ENCODE data around the gene FAM241B.

FAM241B gene

DNA sequence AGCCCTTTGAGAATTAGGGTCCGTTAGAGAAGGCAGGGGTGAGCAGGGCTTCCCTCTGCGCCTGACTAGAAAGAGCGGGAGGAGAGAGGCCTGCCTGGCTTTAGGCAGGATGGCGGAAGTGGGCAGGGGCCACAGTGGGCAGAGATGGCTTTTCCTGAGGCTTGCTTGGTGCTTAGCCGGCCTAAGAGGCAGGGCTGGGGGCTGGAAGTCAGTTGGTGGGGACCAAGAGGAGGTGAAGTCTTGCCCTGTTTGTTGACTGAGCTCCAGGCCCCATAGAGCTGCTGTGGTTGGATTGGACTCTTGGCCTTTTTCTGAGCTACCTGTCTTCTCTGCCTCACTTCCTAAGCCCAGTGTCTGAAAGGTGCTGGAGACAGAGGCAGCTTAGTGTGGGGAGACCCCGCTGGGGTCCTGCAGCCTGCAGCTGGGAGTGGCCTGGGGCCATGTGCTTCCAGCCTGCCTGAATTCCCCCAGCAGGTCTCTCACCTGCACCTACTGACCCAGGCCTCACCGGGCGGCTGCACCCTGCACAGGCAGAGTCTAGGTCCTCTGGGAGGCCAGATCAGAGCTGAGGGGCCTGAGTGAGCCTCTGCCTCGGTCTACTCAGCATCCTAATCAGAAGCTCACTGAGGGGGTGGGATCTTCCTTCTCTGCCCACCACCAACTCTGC is 4.8 kb downstream of the FAM241B start:
- DNase-seq, result no peak

DNA sequence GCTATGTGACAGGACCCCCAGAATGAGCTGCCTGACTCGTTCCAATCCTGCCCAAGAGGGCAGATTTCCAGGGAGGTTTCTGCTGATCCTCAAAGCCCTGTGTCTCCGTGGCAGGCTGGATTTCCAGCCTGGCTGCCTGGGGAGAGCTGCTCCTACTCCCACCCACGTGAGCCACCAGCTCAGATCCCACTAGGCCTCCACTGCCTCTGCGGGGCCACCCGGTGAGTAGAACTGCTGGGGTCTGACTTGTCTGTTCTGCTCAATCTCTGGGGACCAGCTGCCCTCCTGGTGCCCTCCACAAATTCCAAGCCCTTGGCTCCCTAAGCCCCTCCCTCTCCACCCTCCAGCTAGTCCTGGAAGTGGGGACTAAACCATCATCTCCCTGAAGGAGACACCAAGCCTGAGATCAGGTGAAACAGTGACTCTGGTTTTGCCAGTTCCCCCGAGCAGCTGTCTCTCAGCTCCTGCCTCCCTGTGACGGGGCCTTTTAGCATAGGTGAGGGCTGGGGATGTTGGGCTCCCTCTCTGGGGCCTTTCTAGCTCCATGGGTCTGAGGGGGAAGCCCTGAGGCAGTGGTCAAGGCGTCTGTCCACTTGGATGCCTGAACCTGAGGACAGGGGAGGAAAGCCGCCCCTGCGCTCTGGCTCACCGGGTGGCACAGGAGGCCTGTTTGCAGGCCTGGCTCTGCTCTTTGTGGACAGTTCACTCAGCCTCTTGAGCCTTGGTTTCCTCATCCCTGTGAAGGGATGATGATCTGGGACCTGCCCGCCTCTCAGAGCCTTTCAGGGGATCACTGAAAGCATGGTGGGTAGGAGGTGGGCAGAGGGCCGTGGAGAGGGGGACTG is 5.6 kb downstream of the FAM241B start:
- DNase-seq, result no peak

DNA sequence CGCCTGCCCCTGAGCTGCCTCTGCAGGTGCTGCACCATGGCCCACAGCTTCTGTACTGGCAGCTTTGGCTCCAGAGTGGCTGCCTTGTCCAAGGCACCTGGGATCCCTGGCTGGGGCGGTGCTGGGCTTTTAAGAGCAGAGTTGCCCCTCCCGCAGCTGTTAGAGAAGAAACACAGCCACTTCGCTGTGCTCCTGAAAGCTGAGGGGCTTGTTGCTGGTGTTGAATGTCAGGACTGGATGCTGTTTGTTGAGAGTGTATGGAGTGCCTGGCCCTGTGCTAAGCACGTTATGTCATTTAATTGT is 6.2 kb downstream of the FAM241B start:
- no peak for DNase-seq

DNA sequence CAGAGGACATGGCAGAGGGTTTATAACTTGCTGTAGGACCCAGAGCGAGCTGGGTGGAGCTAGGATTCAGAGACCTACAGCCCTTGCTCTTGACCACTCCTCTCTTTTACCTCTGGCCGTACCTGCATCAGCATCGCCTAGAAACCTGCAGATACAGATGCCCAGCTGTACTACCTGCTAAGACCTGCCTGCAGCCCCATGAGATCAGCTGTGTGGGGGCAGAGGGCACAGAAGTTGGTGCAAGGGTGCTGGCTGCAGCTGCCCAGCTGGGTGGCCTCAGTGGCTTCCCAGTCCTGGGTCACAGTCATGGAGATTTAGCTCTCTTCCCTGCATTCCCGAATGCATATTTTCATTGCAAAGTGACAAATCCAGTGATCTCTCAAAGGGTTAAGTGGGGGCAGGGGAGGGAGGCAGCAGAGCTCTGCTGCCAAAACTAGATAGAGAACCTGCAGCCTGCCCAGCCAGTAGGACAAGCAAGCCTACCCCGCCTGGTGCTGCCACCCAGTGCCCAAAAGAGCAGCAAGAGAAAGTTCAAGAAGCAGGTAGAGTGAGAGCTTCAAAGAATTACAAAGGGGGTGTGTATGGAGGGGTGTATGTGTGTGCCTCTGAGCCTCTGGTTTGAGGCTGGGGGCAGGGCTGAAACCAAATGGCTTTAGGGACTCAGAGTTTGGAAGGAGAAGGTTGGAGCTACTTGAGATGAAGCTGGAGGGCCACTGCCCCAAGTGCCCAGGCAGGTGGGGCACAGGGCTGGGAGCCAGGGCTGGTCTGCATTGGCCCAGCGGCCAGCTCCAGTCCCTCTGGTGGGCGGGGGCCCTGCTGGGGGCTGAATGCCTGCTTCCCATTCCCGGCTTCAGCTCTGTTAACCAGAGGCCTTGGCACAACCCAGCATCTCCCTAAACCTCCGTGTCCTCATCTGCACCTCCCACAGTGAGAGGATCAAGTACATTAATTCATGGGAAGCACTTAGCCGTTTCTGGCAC is 6.9 kb downstream of the FAM241B start:
- peak; percentile 21 for DNase-seq

DNA sequence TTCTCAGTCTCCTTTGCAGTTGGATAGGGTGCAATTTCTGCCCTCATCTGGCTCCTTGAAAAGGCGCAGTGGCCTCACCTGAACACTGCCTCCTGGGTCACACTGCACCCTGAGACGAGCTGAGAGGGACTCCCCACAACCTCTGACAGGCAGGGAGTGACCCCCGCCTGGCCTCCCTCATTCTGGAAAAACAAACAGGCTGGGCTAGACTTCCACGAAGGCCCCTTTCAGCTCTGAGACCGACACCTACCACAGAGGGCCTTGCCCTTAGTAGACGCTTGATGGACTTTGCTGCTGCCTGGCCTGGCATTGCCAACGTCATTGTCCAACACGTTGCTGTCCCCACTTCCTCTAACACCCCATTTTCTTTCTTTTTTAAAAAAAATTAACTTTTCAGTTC is 8.6 kb downstream of the FAM241B start:
- DNase-seq, result no peak

DNA sequence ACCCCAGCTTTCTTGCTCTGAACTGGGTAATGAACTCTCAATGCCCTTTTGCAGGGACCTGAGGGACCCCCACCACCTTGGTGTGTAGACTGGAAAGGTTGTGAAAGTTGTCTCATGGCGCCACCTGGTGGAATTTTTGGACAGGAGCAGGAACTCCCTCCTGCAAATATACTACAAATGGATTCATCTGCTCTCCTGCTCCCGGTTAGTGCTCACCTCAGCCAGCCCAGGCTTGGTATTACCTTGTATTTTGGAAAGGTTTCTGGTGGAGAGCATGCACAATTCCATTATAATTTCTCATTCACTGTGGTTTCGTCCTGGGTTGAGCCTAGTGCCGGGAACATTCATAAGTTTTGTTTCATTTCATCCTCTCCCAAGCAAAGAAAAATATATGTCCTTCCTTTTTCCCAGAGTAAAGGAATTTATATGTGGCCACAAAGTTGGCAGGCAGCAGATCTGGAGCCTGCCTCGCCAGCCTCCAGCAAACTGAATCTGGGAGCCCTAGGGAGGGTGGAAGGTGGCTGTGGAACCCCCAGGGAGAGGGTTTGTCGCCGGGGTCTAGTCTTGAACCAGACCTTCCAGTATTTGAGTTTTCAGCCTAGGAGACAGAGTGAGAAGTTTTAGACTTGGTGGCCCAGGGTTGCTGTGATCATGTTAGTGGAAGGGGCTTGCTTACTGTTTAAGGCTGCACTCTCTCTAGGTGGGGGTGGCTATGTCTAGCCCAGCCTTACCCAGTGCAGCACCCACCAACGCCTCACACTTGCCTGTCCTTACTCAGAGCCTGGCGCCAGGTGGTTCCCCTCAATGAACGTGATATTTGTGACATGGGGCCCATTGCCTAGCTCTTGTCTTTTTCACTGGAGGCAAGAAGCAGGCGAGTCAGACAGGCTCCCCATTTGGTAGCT is 9.5 kb downstream of the FAM241B start:
- peak; percentile 58 for DNase-seq

DNA sequence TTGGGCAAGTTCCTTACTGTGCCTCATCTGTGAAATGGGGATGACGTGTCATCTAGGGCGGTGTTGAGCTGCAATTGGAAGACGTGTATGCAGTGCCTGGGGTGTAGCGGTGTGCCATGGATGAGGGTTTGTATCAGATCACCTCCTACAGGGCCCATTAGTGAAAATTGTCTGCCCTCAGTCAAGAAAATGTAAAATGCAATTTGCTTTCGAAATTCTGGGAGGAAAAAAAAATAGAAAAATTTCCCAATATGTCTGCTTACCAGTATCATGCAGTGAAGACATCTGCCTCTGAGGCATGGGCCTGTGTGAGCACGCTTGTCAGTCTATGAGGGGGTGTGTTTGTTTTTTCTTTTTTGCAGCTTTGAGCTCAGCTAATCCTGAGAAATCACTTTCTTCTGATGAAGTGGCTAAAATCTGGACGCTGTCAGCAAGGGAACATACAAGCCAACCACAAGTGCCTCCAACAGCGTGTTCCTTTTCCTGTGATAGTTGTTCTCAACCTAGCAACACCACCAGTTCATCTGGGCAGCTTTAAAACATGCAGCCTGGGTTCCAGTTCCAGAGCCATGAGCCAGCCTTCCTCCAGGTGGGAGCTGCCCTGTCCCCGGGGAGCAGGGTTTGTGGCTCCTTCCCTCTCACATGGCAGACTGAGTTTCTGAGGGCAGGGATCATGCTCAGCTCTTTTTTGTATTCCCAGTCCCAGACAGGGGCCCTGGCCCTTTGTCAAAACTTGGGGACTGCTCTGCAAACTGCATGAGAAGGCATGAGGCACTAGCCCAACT is 10.3 kb downstream of the FAM241B start:
- no peak for DNase-seq

DNA sequence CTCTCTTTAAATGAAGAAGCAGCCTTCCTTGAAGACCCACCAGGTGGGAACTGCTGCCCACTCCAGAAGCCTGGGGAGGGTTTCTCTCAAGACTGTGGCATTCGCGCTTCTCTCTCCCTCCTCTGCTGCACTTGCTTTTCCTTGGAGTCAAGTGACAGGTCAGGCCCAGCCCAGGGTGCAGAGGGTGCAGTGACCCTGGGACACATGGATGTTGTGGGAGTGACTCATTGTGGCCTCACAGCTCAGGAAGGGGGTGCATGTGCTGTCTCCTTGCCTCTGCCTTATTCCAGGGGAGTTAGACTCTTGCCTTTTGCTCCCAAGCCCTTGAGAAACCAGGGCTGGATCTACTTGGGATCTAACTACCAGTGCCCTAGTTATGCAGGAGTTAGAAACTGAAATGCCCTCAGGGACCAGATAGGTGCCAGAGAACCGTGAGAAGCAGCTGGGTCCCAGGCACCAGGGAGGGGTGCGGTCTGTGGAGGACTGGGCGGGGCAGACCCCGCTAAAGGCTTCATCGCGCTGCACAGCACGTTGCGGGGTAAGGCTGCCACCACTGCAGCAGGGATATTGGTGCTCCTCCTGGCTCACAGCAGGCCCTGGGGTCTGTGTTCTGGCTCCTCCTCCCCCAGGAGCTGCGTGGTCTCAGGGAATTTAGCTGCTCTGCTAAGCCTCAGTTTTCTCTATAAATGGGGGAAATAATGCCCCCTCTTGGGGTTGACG is 11.4 kb downstream of the FAM241B start:
- DNase-seq, result peak; percentile 21

DNA sequence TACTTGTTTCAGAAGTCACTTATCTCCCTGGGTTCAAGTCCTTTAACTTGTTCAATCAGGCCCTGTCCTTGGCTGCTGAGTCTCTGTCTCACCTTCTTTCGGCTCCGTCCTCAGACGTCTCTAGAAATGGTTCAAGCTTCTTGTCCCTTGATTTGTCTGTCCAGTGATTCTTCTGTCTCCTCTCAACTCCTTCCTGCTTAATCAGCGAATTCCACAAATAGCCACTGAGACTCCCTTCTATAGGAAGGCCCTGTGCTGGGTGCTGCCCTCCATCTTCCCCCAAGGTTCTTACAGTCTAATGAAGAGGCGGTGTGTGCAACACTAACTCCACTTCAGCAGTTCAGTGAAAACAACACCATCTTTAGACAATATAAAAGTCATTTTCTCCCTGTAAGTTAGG is 12.7 kb downstream of the FAM241B start:
- no peak for DNase-seq

DNA sequence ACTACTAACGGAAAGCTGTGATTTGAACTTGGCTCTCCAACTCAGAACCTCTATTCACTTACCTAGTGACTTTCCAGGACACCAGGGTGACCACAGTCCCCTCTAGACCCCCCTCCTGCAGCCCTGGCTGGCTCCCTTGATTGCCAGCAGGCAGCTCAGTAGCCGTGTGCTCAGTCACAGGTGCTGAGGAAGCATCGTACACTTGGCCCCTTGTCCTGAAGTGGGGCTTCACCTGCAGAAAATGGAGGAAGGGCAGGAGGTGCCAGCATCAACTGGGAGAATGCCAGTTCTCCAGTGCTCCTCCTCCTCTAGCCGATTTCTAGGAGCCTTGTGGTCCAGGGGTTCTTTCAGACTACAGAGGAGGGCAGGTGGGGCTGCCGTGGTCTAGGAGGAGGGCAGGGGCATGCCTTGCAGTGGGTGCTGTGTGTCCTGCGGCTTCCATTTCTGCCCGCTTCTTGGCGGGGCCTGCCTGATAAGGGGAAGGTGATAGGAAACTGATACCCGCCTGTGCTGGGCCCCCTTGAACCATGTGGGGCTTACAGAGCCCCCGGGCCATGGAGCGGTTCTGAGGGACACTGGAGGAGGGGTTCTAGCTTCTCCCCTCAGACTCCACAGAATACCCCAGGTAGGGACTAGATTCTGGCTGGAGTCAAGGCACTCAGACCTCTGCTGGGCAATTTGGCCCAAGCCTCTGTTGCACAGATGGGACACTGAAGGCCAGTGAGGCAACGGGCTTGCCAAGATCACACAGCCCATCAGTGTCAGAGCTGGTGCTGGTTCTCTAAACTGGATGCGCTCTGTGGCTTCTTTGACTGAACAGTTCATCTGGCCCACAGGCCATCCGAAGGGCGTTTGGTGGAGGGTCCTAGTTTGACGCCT is 14.0 kb downstream of the FAM241B start:
- DNase-seq, result no peak

DNA sequence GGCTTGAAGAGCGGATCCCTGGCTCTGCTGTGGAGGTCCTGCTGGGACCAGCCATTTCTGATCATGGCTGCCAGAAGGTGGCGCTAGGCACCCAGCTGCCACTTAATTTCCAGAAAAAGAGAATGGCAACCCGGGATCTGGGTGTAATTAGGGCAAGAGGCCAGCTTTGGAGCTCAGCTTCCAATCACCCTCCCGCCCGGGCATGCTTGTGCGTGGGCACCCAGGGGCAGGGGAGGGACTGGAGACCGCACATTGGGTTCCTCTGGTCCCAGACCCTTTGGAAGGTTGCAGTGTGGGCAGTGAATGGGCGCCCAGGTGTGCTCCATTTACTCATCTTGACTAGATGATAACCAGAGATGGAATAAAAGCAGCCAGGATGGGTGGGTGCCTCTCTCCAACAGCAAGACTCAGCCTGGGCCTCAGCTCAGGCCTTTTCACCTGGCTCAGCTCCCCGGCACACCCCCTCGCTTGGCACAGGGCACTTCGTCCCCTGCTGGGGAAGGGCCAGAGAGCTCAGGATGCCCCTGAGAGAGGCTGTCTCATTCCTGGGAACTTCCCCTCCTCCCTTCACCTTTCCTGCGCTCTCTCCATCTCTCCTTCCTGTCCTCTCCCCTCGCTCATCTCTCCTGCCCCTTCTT is 14.7 kb downstream of the FAM241B start:
- DNase-seq, result peak; percentile 57

DNA sequence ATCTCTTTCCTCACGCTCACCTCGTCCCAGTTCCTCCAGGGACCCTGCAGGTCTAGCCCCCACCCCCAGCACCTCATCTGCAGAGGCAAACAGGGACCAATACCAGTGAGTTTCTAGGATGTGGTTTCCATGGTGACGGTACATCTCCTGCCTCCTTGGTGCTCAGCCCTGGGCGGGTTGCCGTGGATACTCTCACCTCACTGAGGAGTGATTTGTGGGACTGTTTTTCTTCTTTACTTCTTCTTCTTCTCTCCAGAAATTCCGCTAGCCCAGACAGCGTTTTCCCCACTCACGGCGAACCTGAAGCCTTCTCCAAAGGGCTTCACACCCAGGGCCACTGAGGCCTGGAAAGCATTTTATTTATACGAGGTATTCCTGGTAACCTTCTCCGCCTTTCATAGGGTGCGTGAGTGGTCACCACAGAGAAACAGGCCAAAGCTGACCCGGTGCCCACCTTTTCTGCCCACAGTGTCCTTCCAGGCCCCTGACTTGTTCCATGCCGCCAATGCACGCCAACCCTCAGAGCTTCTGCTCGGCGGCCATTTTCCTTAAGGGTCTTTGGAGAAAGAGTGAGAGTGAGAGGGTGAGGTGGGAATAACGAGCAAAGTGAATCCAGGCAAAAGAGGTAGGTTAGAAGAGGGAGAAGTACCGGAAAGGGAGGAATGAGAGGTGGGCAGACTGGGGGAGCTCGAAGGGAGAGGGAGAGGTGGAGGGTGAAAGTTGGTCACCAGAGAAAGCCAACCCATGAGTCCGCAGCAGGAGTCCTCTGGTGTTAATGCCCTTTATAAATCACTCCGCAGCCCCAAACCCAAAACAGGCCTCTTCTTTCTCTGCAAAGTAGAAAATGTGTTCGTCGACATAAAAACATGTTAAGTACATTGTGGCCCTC is 15.5 kb downstream of the FAM241B start:
- DNase-seq, result no peak

DNA sequence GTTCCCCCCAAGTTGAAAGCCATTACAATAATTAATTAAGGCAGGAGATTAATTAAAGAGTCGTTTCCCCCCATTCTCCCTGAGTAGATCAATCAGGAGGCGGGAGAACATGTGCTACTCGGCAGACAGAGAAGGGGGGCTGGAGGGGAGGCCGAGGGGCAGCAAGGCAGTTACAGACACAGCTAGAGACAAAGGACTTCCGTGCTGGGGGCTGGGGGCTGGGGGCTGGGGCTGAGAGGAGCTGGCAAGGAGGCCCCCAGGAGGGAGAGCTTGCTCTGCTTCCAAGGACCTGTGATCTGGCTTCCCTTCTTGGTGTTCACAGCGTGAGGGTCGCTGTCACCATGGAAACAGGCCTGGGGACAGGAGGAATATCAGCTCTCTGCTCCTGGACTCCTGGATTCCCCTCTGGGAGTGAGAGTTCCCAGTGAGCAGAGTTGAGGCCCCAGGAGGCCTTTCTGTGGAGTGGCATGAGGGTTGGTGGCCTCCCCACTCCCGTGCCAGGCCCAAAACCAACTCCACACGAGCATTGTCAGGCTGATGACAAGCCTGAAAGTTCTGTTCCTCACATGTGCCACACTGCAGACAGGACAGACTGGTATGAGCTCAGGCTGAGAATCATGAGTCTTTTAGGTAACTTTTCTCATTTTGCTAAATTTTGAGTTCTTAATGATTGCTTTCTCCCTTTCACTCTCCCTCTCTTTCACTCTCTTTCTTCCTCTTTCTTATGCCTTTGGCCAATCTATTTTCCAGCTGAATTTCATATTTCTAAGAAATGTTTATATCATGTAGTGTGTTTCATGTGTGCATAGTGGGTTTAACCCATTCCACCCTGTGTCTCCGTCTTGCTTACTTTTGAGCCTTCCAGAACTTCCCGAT is 16.4 kb downstream of the FAM241B start:
- no peak for DNase-seq

DNA sequence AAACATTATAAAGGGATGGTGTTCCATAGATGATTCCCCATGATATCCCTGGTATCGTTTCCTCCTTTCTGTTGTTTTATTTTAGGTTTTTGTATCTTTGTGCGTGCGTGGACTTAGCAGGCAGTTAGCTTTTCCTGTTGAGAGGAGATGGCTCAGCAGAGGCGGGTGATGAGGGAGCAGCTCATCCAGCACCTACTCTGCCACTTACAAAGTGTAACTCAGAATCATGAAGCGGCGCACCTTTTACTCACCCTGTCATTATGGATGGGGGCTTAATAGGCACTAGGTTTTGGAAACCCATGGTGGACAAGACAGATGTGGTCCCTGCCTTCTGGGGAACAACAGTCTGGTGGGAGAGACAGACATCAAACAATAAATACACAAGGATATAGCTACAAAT is 17.1 kb downstream of the FAM241B start:
- peak; percentile 30 for DNase-seq

DNA sequence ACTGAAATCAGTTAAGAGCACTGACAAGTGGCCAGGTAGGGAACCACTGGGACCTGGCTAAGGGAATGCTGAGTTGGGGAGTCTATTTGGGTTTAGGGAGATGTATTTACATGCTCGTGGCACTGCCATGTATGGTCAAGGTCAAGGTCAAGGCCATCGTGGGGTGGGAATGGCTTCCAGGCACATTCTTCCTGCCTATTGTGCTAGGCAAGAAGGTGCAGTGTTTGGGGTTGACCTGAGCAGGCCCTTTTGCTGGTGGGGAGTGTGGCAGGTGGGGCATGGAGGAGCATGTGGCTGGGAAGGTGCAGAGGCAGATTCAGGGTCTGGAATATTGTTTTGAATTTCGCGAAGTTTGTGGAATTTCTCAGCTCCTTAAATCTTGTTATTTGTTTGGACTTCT is 17.8 kb downstream of the FAM241B start:
- DNase-seq, result peak; percentile 30

DNA sequence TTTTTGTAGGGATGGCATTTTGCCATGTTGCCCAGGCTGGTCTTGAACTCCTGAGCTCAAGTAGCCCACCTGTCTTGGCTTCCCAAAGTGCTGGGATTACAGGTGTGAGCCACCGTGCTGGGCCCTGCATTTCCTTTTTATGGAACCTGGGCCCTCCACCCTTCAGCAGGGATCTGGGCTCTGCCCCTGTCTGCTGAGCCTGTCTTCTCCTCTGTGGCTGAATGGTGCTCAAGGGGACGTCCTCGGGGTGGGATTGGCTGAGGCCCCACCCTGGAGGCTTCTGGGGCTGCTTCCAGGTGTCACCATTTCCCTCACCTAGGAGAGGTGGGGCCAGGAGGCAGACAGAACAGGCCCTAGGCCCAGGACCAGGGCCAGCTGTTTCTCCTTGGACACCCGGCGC is 18.4 kb downstream of the FAM241B start:
- no peak for DNase-seq

Measured in NCI-H69 (cell line).